HG02884 (cell line): Measurements from ENCODE around the gene CDH22.

Source experiments
- ATAC-seq: cut with Tn5 transposase; IDR thresholded peaks from one replicate; pipeline ENCODE4 v1.9.1; 2021; ENCODE audit warnings: mild to moderate bottlenecking, moderate library complexity; ENCODE audit not compliant: unreplicated experiment

The CDH22 gene

GRCh38 chr20:46200582-46201570, 107.4 kb downstream of the CDH22 start:
- ATAC-seq: no peak

- ATAC-seq: no peak
These were observed 109.1 kb downstream of the CDH22 start for GRCh38 chr20:46199198-46199597.

- ATAC-seq: no peak
These were observed 111.3 kb downstream of the CDH22 start for GRCh38 chr20:46196990-46197389.

- ATAC-seq: no peak
These were observed 112.8 kb downstream of the CDH22 start for GRCh38 chr20:46195264-46196036.

GRCh38 chr20:46194409-46194808, 113.9 kb downstream of the CDH22 start:
- ATAC-seq: no peak

- no peak for ATAC-seq
These were observed 115.8 kb downstream of the CDH22 start for GRCh38 chr20:46192376-46192944.

GRCh38 chr20:46191611-46192010, 116.7 kb downstream of the CDH22 start:
- no peak for ATAC-seq

GRCh38 chr20:46191168-46191540, 117.1 kb downstream of the CDH22 start:
- ATAC-seq: no peak

GRCh38 chr20:46190478-46191167, 117.7 kb downstream of the CDH22 start:
- ATAC-seq: no peak

- no peak for ATAC-seq
These were observed 119.3 kb downstream of the CDH22 start for GRCh38 chr20:46188866-46189541.

GRCh38 chr20:46186210-46186609, 122.1 kb downstream of the CDH22 start:
- ATAC-seq: no peak

- no peak for ATAC-seq
These were observed 122.9 kb downstream of the CDH22 start for GRCh38 chr20:46185353-46185752.

GRCh38 chr20:46183768-46184167, 124.5 kb downstream of the CDH22 start:
- ATAC-seq: no peak

- no peak for ATAC-seq
These were observed 125.8 kb downstream of the CDH22 start for GRCh38 chr20:46182276-46183200.

- ATAC-seq: no peak
These were observed 128.4 kb downstream of the CDH22 start for GRCh38 chr20:46179862-46180261.

- ATAC-seq: no peak
These were observed 129.4 kb downstream of the CDH22 start for GRCh38 chr20:46178891-46179290.

- ATAC-seq: no peak
These were observed 130.5 kb downstream of the CDH22 start for GRCh38 chr20:46177768-46178167.

GRCh38 chr20:46176739-46177378, 131.4 kb downstream of the CDH22 start:
- ATAC-seq: no peak

- ATAC-seq: no peak
These were observed 133.2 kb downstream of the CDH22 start for GRCh38 chr20:46175127-46175494.
